Left cardiac atrium (tissue), 4 donors: ENCODE data around the gene TECTB. TPM values are rescaled to one million over a fixed set of nuclear protein-coding genes. Genes with fewer than 3 reads are reported as not detected.
A peak's percentile ranks its signal among the peaks of the same experiment; 100 is the strongest.

Source experiments
- ATAC-seq, 2 donors: fragments of 200-7000 bp; cut with Tn5 transposase; one replicate each; pipeline ENCODE4 v1.9.1; 2020; ENCODE audit warnings: mild to moderate bottlenecking in 2 of 2, moderate library complexity in 2 of 2
- DNase-seq: peaks from one replicate; pipeline ENCODE4 v3.0.0-alpha.2; 2020
- intact Hi-C, 2 donors: fragments of 100-400 bp; cut with DNase I; formaldehyde crosslinking; loops; one replicate each; pipeline versions ENCODE4 v1.14.1 to v1.15.1; 2022 to 2023
- microRNA-seq, 2 donors: library from miRNA; unstranded; fragments of <30 nt; microRNA quantifications; one replicate each; pipeline ENCODE4 v1.2.0, GENCODE V29; 2020
- total RNA-seq, 2 donors: library from RNA; stranded (reverse); fragmentation: NEBNext Ultra II Directional; extraction: Animal tissue kit (Norgen Biotek cat#: 25700); gene quantifications; one replicate each; pipeline ENCODE4 v1.2.1, GENCODE V29; 2021
- donor health status: DM: no; HTN: yes; CAD: no.
- donor health status: DM: no; HTN: yes; CAD: no; lungs with severe emphysema.
- donor health status: DM: yes; HTN: yes; CAD: no.
- donor health status: Dilated cardiomyopathy.

TECTB gene
- total RNA-seq, 2 donors from 2014 or later, result not detected

DNA sequence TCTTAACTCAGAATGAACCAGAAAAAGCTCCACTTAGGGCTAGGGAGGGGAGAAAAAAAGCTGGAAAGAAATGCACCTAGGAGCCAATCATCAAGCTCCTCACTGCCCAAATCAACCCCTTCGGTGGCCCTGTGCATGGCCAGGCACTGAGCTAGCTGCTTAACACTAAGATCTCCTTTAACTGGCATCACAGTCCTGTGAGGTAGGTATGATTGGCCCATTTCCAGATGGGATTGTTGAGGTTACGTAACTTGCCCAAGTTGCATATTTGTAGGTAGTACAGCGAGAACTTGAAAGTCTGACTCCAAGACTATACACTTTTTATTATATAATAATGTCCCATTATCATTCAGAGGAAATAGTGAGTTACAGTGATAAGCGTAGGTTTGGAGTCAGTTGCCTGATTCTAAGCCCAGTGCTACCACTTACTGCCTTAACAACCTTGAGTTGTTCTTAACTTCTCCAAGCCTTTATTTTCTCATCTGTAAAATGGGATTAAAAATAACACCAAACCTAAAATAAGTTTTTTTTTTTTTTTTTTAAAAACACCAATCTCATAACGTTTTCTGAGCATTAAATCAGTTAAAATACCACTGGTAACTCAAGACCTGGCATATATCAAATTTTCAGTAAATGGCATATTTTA is 53.5 kb downstream of the TECTB start:
- intact Hi-C loops, result no loop called here
- DNase-seq, result no peak
- peak in 1 of 2 donors; percentile 58 for ATAC-seq

DNA sequence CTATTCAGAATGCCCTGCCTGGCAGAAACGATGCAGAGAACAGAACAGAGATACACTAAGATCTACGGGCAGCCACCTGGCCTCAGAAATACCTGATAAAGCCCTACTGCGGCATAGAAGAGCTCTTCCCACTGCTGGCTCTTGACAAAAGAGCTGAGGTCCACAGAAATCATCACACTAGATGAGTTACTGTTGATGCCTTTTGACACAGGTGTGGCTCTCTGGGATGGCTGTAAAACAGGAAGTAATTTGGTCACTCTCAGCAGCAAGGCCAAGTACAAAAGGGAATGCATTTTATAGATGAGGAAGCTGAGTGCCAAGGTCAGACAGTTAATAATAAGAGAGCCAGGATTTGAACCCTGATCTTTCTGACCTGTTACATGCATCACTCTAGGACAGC is 55.8 kb downstream of the TECTB start:
- intact Hi-C loops, result no loop called here
- ATAC-seq, result no peak

GRCh38 chr10:112340601-112341000 is 57.4 kb downstream of the TECTB start:
- ATAC-seq, result no peak
- intact Hi-C loops, result no loop called here

More for the DNA sequence above, 55.8 kb downstream of the TECTB start:
- DNase-seq, result no peak

DNA sequence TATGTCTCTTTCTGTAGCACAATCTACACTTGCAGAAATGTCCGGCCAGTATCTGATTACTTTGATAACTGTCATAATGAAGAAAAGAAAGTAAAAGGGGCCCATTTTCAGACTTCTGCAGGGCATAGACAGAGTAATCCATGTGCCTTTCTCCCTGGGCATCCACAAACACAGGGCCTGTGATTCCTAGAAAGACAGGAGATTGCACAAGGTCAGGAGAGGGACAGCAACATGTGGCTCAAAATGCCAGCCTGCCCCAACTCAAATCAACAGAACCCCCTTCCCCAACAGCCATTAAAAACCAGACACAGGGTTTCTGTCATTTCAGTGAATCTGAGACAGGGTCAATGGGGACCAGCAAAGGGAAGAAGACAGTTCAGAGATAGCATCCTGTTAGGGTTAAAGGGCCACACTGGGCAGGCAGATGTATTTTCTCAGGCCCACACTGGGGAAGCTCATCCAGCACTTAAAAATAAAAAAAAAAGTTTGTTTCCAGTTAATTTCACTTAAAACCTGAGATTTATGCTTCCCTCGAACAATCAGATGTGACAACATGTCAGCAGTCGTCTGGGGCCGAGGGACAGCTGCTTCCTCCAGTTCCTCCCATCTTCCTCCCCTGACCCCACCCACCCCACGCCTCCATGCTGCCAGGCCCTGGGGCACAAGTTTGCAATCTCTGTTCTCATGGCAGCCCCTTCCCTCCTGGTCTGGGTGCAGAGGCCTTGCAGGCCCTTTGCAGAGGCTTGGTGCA is 60.0 kb downstream of the TECTB start:
- ATAC-seq, result no peak
- intact Hi-C loops, result no loop called here
- no peak for DNase-seq

More at GRCh38 chr10:112340601-112341000, 57.4 kb downstream of the TECTB start:
- no peak for DNase-seq

- intact Hi-C loops, result no loop called here
- no peak for DNase-seq
- ATAC-seq, result no peak
Measured at GRCh38 chr10:112344261-112344660, 61.1 kb downstream of the TECTB start.

DNA sequence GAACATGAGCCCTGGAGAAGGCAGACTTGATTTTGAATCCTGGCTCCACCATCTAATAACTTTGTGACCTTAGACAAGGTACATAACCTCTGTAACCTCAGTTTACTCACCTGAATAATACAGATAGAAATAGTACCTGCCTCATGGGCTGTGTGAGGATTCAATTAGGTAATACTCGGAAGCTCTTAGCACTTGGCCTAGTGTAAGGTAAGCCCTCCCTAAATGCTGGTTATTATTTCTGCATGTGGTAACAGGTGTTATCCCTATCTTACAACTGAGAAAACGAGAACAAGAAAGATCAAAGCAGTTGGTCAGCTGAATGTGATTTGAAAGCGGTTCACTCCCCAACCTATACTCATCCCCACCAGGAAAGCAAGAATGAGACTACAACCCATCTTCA is 62.0 kb downstream of the TECTB start:
- no peak for DNase-seq
- intact Hi-C loops, result no loop called here
- no peak for ATAC-seq

GRCh38 chr10:112345743-112346142 is 62.5 kb downstream of the TECTB start:
- DNase-seq, result no peak
- ATAC-seq, result no peak
- intact Hi-C loops, result no loop called here

- DNase-seq (no peak), ATAC-seq (no peak)
- intact Hi-C loops, result no loop called here
Measured at GRCh38 chr10:112346774-112347173, 63.6 kb downstream of the TECTB start.

- intact Hi-C loops, result no loop called here
- DNase-seq (no peak), ATAC-seq (no peak)
Measured at GRCh38 chr10:112347709-112348671, 64.8 kb downstream of the TECTB start.

DNA sequence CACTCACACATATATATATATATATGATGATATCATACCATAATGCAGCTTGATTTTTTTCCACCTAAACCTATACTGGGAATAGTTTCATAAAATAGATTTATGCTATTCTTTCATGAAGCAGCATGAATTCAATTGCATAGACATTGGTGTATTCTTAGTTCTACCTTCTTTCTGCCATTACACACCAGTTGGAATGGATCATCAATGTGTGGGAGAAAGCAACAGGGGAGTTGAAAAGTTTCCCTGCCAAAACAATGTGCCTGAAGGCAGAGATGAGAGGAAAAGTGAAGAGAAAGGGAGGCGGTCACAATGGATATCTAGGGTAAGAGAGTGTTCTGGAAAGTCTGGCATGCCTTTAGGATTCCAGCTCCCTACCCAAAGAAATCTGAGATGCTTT is 65.6 kb downstream of the TECTB start:
- intact Hi-C loops, result no loop called here
- DNase-seq (no peak), ATAC-seq (no peak)

- intact Hi-C loops, result no loop called here
- ATAC-seq (no peak), DNase-seq (no peak)
Measured at GRCh38 chr10:112349521-112350085, 66.4 kb downstream of the TECTB start.

DNA sequence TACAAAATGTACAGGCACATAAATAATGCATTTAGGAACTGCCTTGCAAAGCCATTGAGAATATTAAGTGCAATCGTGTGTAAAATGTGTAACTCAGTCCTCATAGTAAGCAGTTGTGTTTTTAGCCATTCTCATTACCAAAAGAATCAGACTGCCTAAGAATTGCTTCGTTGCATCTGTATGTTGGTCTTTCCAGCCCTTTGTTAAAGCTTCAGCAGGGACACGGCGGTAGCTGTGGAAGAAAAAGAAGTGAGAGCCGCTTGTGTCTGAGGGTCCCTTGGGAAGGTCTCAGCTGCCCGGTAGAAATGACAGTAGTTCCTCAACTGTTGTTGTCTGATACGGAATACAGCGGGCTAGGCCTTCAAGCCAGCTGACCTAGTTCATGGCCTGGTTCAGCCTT is 67.9 kb downstream of the TECTB start:
- ATAC-seq (no peak), DNase-seq (no peak)
- intact Hi-C loops, result no loop called here

DNA sequence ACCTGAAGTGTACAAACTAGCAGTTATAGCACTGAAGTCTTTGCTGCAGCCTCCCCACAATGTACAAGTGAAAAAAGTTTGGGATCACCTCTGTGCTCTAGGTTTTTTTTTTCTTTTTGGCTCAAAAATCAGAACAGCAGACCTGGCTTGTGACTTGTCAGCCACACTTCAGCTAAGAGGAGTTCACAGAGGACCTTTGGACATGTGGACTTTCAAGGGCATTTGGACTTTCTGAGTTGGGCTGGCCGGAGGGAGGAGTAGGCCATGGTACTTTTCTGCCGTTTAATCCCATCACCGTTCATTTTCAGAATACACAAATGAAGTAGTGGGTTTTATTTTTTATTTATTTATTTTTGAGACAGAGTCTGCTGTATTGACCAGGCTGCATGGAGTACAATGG is 68.8 kb downstream of the TECTB start:
- no peak for DNase-seq
- peak; percentile 71 to 92 for ATAC-seq
- intact Hi-C loops, result no loop called here

DNA sequence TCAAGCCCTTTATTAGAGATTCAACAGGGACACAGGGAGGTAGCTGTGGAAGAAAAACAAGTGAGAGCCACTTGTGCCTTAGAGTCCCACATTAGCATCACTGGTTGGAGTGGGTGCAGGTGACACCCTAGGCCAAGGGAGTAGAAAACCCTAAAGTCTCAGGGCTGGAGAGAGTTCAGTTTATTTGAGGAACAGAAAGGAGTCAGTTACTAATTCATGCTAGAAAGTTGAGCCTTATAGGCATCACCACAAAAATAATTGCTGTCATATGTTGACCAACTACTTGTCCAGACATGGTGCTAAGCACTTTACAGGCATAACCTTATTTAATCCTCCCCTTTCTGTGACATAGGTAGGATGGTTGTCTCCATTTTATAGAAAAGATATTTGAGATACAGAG is 69.8 kb downstream of the TECTB start:
- intact Hi-C loops, result no loop called here
- ATAC-seq (no peak), DNase-seq (no peak)

Small RNA genes lying within 50 kb of the gene (microRNA-seq; reads per million reads assigned to microRNA genes)
- gene MIR6715A (0 reads per million in 2 donors), gene MIR6715B (0 reads per million in 2 donors)

Other genes starting within 250 kb of the TECTB start
- 100 to 1,000 TPM; 137 to 343 TPM for gene GPAM, start 99.6 kb upstream of the TECTB start, total RNA-seq
- gene ACSL5, start 90.7 kb downstream of the TECTB start, total RNA-seq, result 10 to 100 TPM; 10.5 to 14.4 TPM
- 10 to 100 TPM; 20.3 to 20.6 TPM for gene ZDHHC6, start 163.5 kb downstream of the TECTB start, total RNA-seq
- gene VTI1A, start 163.8 kb downstream of the TECTB start, total RNA-seq, result 10 to 100 TPM; 20.6 to 22.0 TPM